PC-3 (cell line): ENCODE results near the gene TXNDC12. TPM values are rescaled to one million over a fixed set of nuclear protein-coding genes. Genes with fewer than 3 reads are reported as not detected.
"Not testable (repeated sequence)": the region's sequence is repeated elsewhere in the genome, so short reads cannot be mapped to it uniquely, and the experiment has no call there.

ENCODE experiments used
- ATAC-seq: fragments of 200-7000 bp; cut with Tn5 transposase; 2 replicates; pipeline ENCODE4 v1.9.1; 2020; ENCODE audit warnings: mild to moderate bottlenecking, moderate library complexity
- BruUV-seq: library from RNA; stranded (reverse); fragments of 400-500 nt; replicated peaks from 2 replicates; lab custom pipeline; 2021; lab: Mats Ljungman, UMichigan
- CTCF ChIA-PET: fragments of 300-600 bp; sonication (Branson Sonifier 250); formaldehyde crosslinking; loops from one replicate; lab custom pipeline; 2022; ENCODE audit warnings: antibody characterized with exemption; lab: Charles Lee
- POLR2A ChIA-PET: fragments of 300-600 bp; sonication (Branson Sonifier 250); formaldehyde crosslinking; loops from one replicate; lab custom pipeline; 2022; ENCODE audit warnings: antibody characterized with exemption; ENCODE audit not compliant: unreplicated experiment; lab: Charles Lee
- DNase-seq: peaks from one replicate; pipeline ENCODE4 v3.0.0-alpha.2; 2015
- H2AFZ ChIP-seq: fragments of 300-600 bp; sonication (generic); 2 replicates; pipeline ENCODE4 v1.6.0; 2016; ENCODE audit warnings: antibody characterized with exemption, low read length
- H3F3A ChIP-seq: fragments of 300-600 bp; sonication (generic); one replicate; pipeline ENCODE4 v1.6.0; 2017; ENCODE audit warnings: antibody characterized with exemption, low read length, control low read depth, mild to moderate bottlenecking; ENCODE audit not compliant: unreplicated experiment
- H3K27ac ChIP-seq: fragments of 300-600 bp; sonication (generic); 2 replicates; pipeline ENCODE4 v1.5.1; 2016; ENCODE audit warnings: mild to moderate bottlenecking, low read length
- H3K27me3 ChIP-seq: fragments of 300-600 bp; sonication (generic); 2 replicates; pipeline ENCODE4 v1.6.1; 2016; ENCODE audit warnings: low read length, mixed read lengths
- H3K36me3 ChIP-seq: fragments of 300-600 bp; sonication (generic); 2 replicates; pipeline ENCODE4 v1.6.1; 2016; ENCODE audit warnings: low read depth, mixed run types, low read length, mixed read lengths
- H3K4me1 ChIP-seq: fragments of 300-600 bp; sonication (generic); 2 replicates; pipeline ENCODE4 v1.5.1; 2016; ENCODE audit warnings: low read length; ENCODE audit not compliant: insufficient read depth
- H3K4me2 ChIP-seq: fragments of 300-600 bp; sonication (generic); 2 replicates; pipeline ENCODE4 v1.6.0; 2016; ENCODE audit warnings: low read length
- H3K4me3 ChIP-seq: fragments of 300-600 bp; sonication (generic); 2 replicates; pipeline ENCODE4 v1.5.1; 2016; ENCODE audit warnings: mild to moderate bottlenecking, low read length, mixed read lengths
- H3K79me2 ChIP-seq: fragments of 300-600 bp; sonication (generic); 2 replicates; pipeline ENCODE4 v1.6.1; 2017; ENCODE audit warnings: low read length, mixed read lengths
- H3K9ac ChIP-seq: fragments of 300-600 bp; sonication (generic); 2 replicates; pipeline ENCODE4 v1.6.0; 2016; ENCODE audit warnings: mild to moderate bottlenecking, low read length
- H3K9me2 ChIP-seq: fragments of 300-600 bp; sonication (generic); replicated peaks from 2 replicates; pipeline ENCODE4 v1.6.1; 2016; ENCODE audit warnings: mixed run types, low read length, mixed read lengths
- H3K9me3 ChIP-seq: fragments of 300-600 bp; sonication (generic); 2 replicates; pipeline ENCODE4 v1.6.1; 2016; ENCODE audit warnings: low read length, mixed read lengths
- H4K20me1 ChIP-seq: fragments of 300-600 bp; sonication (generic); 2 replicates; pipeline ENCODE4 v1.6.1; 2016; ENCODE audit warnings: low read length, mixed read lengths
- EZH2 ChIP-seq: fragments of 300-600 bp; sonication (generic); IDR thresholded peaks from one replicate; pipeline ENCODE4 v1.6.1; 2017; ENCODE audit warnings: antibody characterized with exemption, mild to moderate bottlenecking, low read length; ENCODE audit not compliant: unreplicated experiment
- EZH2phosphoT487 ChIP-seq: fragments of 300-600 bp; sonication (generic); IDR thresholded peaks from 2 replicates; pipeline ENCODE4 v1.6.1; 2018; ENCODE audit warnings: mild to moderate bottlenecking, antibody characterized with exemption, low read length, borderline replicate concordance
- intact Hi-C: fragments of 100-400 bp; cut with micrococcal nuclease; formaldehyde crosslinking; loops from 2 replicates; pipeline ENCODE4 v1.9.0; 2023
- total RNA-seq: library from RNA; depleted of rRNA; stranded (reverse); fragments of >200 nt; gene quantifications from 2 replicates; pipeline ENCODE4 v1.2.3, GENCODE V29; 2014
- TF ChIP-seq, protein P1 (sequence below): fragments of 300-600 bp; sonication (generic); conservative IDR thresholded peaks from 2 replicates; pipeline ENCODE4 v1.5.1; 2017; ENCODE audit warnings: antibody characterized with exemption, low read depth, mild to moderate bottlenecking, low read length

TXNDC12 gene
- total RNA-seq, 1 experiment from 2014 or later, result 36.8 TPM

DNA sequence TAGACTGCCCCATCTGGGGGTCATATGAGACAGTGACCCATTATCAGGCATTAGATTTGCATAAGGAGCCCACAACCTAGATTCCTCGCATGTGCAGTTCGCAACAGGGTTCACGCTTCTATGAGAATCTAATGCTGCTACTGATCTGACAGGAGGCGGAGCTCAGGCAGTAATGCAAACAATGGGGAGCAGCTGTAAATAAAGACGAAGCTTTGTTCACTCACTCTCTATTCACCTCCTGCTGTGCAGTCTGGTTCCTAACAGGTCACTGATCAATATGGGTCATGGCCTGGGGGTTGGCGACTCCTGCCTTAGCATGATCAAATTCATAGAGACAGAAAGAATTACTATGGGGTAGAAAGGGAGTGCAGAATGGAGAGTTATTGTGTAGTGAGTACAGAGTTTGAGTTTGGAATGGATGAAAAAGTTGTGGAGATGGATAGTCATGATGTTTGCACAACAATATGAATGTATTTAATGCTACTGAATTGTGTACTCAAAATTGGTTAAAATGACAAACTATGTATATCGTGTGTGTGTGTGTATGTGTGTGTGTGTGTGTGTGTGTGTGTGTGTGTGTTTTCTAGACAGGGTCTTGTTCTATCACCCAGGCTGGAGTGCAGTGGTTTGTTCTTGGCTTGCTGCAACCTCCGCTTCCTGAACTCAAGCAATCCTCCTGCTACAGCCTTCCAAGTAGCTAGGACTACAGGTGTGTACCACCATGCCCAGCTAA lies 43.3 kb upstream of the TXNDC12 start:
- H3K4me1 ChIP-seq, result no peaks in the 10 kb centered on the region
- DNase-seq (no peak), ATAC-seq (peak; percentile 24; the same call in 1 of the 2 replicates)
- TF ChIP-seq EZH2phosphoT487 (no peak), EZH2 (no peak)
- TF ChIP-seq, protein P1, sequence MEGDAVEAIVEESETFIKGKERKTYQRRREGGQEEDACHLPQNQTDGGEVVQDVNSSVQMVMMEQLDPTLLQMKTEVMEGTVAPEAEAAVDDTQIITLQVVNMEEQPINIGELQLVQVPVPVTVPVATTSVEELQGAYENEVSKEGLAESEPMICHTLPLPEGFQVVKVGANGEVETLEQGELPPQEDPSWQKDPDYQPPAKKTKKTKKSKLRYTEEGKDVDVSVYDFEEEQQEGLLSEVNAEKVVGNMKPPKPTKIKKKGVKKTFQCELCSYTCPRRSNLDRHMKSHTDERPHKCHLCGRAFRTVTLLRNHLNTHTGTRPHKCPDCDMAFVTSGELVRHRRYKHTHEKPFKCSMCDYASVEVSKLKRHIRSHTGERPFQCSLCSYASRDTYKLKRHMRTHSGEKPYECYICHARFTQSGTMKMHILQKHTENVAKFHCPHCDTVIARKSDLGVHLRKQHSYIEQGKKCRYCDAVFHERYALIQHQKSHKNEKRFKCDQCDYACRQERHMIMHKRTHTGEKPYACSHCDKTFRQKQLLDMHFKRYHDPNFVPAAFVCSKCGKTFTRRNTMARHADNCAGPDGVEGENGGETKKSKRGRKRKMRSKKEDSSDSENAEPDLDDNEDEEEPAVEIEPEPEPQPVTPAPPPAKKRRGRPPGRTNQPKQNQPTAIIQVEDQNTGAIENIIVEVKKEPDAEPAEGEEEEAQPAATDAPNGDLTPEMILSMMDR, result no peak
- H3K9ac ChIP-seq, result no peak overlapping the region
- no peaks in the 10 kb centered on the region for H3K9me3 ChIP-seq
- no TSS peak for BruUV-seq
- H3K4me3 ChIP-seq, result no peak overlapping the region
- no peaks in the 10 kb centered on the region for H3K9me2 ChIP-seq
- H3F3A ChIP-seq, result no peaks in the 10 kb centered on the region
- no peaks in the 10 kb centered on the region for H3K79me2 ChIP-seq
- H3K27me3 ChIP-seq, result no peaks in the 10 kb centered on the region
- H3K36me3 ChIP-seq, result no peaks in the 10 kb centered on the region
- H3K4me2 ChIP-seq, result no peak overlapping the region
- intact Hi-C loops, result no loop called here
- CTCF ChIA-PET, result no interaction called here
- H2AFZ ChIP-seq, result no peak overlapping the region
- POLR2A ChIA-PET, result no interaction called here
- no peak overlapping the region for H3K27ac ChIP-seq
- H4K20me1 ChIP-seq, result no peaks in the 10 kb centered on the region

DNA sequence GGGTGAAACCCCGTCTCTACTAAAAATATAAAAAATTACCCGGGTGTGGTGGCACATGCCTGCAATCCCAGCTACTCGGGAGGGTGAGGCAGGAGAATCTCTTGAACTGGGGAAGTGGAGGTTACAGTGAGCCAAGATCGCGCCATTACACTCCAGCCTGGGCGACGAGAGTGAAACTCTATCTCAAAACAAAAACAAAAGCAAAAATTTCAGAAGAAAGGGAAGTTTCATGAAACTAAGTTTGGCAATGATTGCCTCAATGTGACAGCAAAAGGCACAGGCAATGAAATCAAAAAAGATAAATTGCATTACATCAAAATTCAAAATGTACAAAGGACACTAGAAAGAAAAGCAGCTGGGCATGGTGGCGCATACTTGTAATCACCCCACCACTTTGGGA lies 41.2 kb upstream of the TXNDC12 start:
- Histone ChIP-seq H3K4me3 (no peak overlapping the region), H3F3A (no peaks in the 10 kb centered on the region), H4K20me1 (no peaks in the 10 kb centered on the region), H3K79me2 (no peaks in the 10 kb centered on the region), H3K36me3 (peaks cover 4% of the 10 kb centered on the region; the same call in 1 of the 2 replicates), H3K27ac (no peak overlapping the region), H3K9me2 (no peaks in the 10 kb centered on the region), H3K4me2 (no peak overlapping the region), H3K9me3 (no peaks in the 10 kb centered on the region), H2AFZ (no peak overlapping the region), H3K9ac (no peak overlapping the region), H3K27me3 (no peaks in the 10 kb centered on the region), H3K4me1 (no peaks in the 10 kb centered on the region)
- CTCF ChIA-PET, result no interaction called here
- ATAC-seq (no peak), DNase-seq (no peak)
- TF ChIP-seq EZH2 (no peak), EZH2phosphoT487 (no peak)
- TF ChIP-seq, protein P1, result no peak
- POLR2A ChIA-PET, result no interaction called here
- intact Hi-C loops, result no loop called here
- BruUV-seq, result no TSS peak

DNA sequence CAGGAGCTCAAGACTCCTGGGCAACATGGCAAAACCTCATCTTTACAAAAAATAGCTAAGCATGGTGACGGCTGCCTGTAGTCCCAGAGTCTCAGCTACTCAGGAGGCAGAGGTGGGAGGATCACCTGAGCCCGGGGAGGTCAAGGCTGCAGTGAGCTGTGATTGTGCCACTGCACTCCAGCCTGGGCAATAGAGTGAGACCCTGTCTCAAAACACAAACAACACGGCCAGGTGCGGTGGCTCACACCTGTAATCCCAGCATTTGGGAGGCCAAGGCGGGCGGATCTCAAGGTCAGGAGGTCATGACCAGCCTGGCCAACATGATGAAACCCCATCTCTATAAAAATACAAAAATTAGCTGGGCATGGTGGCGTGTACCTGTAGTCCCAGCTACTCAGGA lies 39.3 kb upstream of the TXNDC12 start:
- intact Hi-C loops, H3K27me3 ChIP-seq, H3K4me3 ChIP-seq, POLR2A ChIA-PET, H3F3A ChIP-seq, BruUV-seq, H3K4me1 ChIP-seq, CTCF ChIA-PET, H3K79me2 ChIP-seq, H3K27ac ChIP-seq, H3K9ac ChIP-seq, ATAC-seq, H2AFZ ChIP-seq, DNase-seq, H3K9me2 ChIP-seq, H4K20me1 ChIP-seq, H3K9me3 ChIP-seq, H3K4me2 ChIP-seq: not testable (repeated sequence)
- H3K36me3 ChIP-seq, result peaks cover 14% of the 10 kb centered on the region; the same call in 1 of the 2 replicates

DNA sequence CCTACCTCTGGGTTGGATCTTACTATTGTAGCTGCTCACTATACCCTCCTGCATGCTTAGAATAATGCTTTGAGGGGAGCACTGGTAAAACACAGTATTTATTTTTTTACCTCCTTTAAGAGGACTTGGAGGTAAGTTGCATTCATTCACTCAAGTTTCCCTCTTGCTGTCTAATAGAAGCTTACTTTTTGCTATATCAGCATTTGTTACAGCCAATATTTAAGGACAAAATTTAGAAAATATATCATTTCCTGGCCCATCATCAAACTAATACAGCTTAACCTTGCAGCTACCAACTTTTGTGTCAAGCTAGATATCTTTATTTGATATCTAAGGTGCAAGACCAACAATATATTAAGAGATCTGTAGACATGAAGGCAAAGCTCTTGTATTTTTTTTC lies 32.9 kb upstream of the TXNDC12 start:
- H3K9ac ChIP-seq, H3K79me2 ChIP-seq, intact Hi-C loops, H3K27me3 ChIP-seq, H2AFZ ChIP-seq, H3K27ac ChIP-seq, H3K4me1 ChIP-seq, H3F3A ChIP-seq, CTCF ChIA-PET, H4K20me1 ChIP-seq, H3K9me3 ChIP-seq, H3K4me2 ChIP-seq, ATAC-seq, H3K4me3 ChIP-seq, H3K9me2 ChIP-seq, DNase-seq: not testable (repeated sequence)
- POLR2A ChIA-PET, result interaction anchor here (0.7 kb wide), 1 partner anchor 67 kb away, joined by 3 read pairs; no protein-coding TSS in a partner anchor
- TSS peak; percentile 11 for BruUV-seq
- peaks cover 31% of the 10 kb centered on the region for H3K36me3 ChIP-seq
